PC-9 (cell line): Measurements from ENCODE around the gene NUDT9.
"Not testable (repeated sequence)": the region's sequence is repeated elsewhere in the genome, so short reads cannot be mapped to it uniquely, and the experiment has no call there.

Experiments
- CTCF ChIP-seq: fragments of 200-600 bp; sonication (generic); conservative IDR thresholded peaks from 2 replicates; pipeline ENCODE4 v1.6.1; 2017; ENCODE audit warnings: mixed run types, antibody characterized with exemption, mild to moderate bottlenecking, moderate library complexity
- EZH2 ChIP-seq: fragments of 200-600 bp; sonication (generic); IDR thresholded peaks from 2 replicates; pipeline ENCODE4 v1.8.0; 2017; ENCODE audit warnings: antibody characterized with exemption, low read depth

GRCh38 chr4:87395851-87396250 is 26.5 kb upstream of the NUDT9 start:
- TF ChIP-seq CTCF, EZH2: not testable (repeated sequence)
